Neural cell (in vitro differentiated cells): Measurements from ENCODE around the gene FAM228B. TPM values are rescaled to one million over a fixed set of nuclear protein-coding genes. Genes with fewer than 3 reads are reported as not detected.
A peak's percentile ranks its signal among the peaks of the same experiment; 100 is the strongest.

Experiments used
- H2AFZ ChIP-seq: fragments of 200-600, 300-800 bp; sonication (generic), shearing (Covaris generic); 2 replicates; pipeline ENCODE4 v1.6.0; 2014; ENCODE audit warnings: low read depth, mild to moderate bottlenecking, antibody characterized with exemption, low read length, moderate library complexity
- H3F3A ChIP-seq: fragments of 200-600 bp; shearing (Covaris generic); 2 replicates; pipeline ENCODE4 v1.6.1; 2016; ENCODE audit warnings: mild to moderate bottlenecking, moderate library complexity, mixed read lengths, antibody characterized with exemption, low read length; ENCODE audit not compliant: insufficient read depth, poor library complexity, severe bottlenecking
- H3K27ac ChIP-seq: fragments of 200-600, 300-800 bp; sonication (generic), shearing (Covaris generic); 2 replicates; pipeline ENCODE4 v1.5.1; 2014; ENCODE audit warnings: mild to moderate bottlenecking, low read length, moderate library complexity
- H3K27me3 ChIP-seq: fragments of 300-800, 200-600 bp; sonication (generic), shearing (Covaris generic); 2 replicates; pipeline ENCODE4 v1.6.0; 2014; ENCODE audit warnings: mild to moderate bottlenecking, low read depth, low read length, moderate library complexity; ENCODE audit not compliant: insufficient read depth
- H3K36me3 ChIP-seq: fragments of 300-800, 200-600 bp; sonication (generic), shearing (Covaris generic); 2 replicates; pipeline ENCODE4 v1.5.1; 2014; ENCODE audit warnings: mild to moderate bottlenecking, antibody characterized with exemption, low read length, moderate library complexity; ENCODE audit not compliant: insufficient read depth
- H3K4me2 ChIP-seq: fragments of 300-800, 200-600 bp; sonication (generic), shearing (Covaris generic); 2 replicates; pipeline ENCODE4 v1.6.0; 2014; ENCODE audit warnings: mild to moderate bottlenecking, low read length
- H3K4me3 ChIP-seq: fragments of 300-800, 200-600 bp; sonication (generic), shearing (Covaris generic); 2 replicates; pipeline ENCODE4 v1.5.1; 2014; ENCODE audit warnings: mild to moderate bottlenecking, low read length, moderate library complexity
- H3K79me2 ChIP-seq: fragments of 200-600 bp; shearing (Covaris generic); replicated peaks from 2 replicates; pipeline ENCODE4 v1.6.0; 2014; ENCODE audit warnings: mild to moderate bottlenecking, low read length, moderate library complexity; ENCODE audit not compliant: insufficient read depth
- H3K9ac ChIP-seq: fragments of 300-800, 200-600 bp; sonication (generic), shearing (Covaris generic); 2 replicates; pipeline ENCODE4 v1.6.1; 2016; ENCODE audit warnings: mild to moderate bottlenecking, low read length, mixed read lengths
- H3K9me2 ChIP-seq: fragments of 200-600 bp; shearing (Covaris generic); 2 replicates; pipeline ENCODE4 v1.6.1; 2016; ENCODE audit warnings: mild to moderate bottlenecking, low read length, mixed read lengths; ENCODE audit not compliant: insufficient read depth
- H3K9me3 ChIP-seq: fragments of 200-600, 300-800 bp; sonication (generic), shearing (Covaris generic); 2 replicates; pipeline ENCODE4 v1.6.1; 2016; ENCODE audit warnings: mild to moderate bottlenecking, mixed run types, low read length, moderate library complexity, mixed read lengths
- H4K20me1 ChIP-seq: fragments of 200-600 bp; shearing (Covaris generic); 2 replicates; pipeline ENCODE4 v1.6.1; 2016; ENCODE audit warnings: mild to moderate bottlenecking, mixed run types; ENCODE audit not compliant: insufficient read depth
- CTCF ChIP-seq: fragments of 450-650 bp; IDR thresholded peaks from 2 replicates; pipeline ENCODE4 v1.5.1; 2014; ENCODE audit warnings: antibody characterized with exemption, mild to moderate bottlenecking, moderate library complexity; ENCODE audit not compliant: poor library complexity, severe bottlenecking
- EP300 ChIP-seq: fragments of 450-650 bp; conservative IDR thresholded peaks from 2 replicates; pipeline ENCODE4 v1.6.1; 2014; ENCODE audit warnings: antibody characterized with exemption, mild to moderate bottlenecking, moderate library complexity; ENCODE audit not compliant: poor library complexity, severe bottlenecking
- EZH2 ChIP-seq: fragments of 200-600, 300-800 bp; shearing (Covaris generic), sonication (generic); IDR thresholded peaks from 2 replicates; pipeline ENCODE4 v1.6.1; 2014; ENCODE audit warnings: antibody characterized with exemption, low read length, borderline replicate concordance, mild to moderate bottlenecking; ENCODE audit not compliant: insufficient read depth, poor library complexity, severe bottlenecking
- MXI1 ChIP-seq: fragments of 450-650 bp; conservative IDR thresholded peaks from 2 replicates; pipeline ENCODE4 v1.6.1; 2014; ENCODE audit warnings: antibody characterized with exemption, mild to moderate bottlenecking; ENCODE audit not compliant: poor library complexity, severe bottlenecking
- POLR2AphosphoS5 ChIP-seq: IDR thresholded peaks from 2 replicates; pipeline ENCODE4 v1.6.1; 2012
- RAD21 ChIP-seq: fragments of 450-650 bp; conservative IDR thresholded peaks from 2 replicates; pipeline ENCODE4 v1.6.1; 2014; ENCODE audit warnings: antibody characterized with exemption, mild to moderate bottlenecking, moderate library complexity
- REST ChIP-seq: IDR thresholded peaks from 2 replicates; pipeline ENCODE4 v1.6.1; 2012; ENCODE audit warnings: borderline replicate concordance
- SMC3 ChIP-seq: fragments of 450-650 bp; conservative IDR thresholded peaks from 2 replicates; pipeline ENCODE4 v1.6.1; 2014; ENCODE audit warnings: antibody characterized with exemption, mild to moderate bottlenecking, moderate library complexity; ENCODE audit not compliant: poor library complexity
- TAF1 ChIP-seq: IDR thresholded peaks from 2 replicates; pipeline ENCODE4 v1.6.1; 2012; ENCODE audit warnings: low read depth
- polyA plus RNA-seq: library from polyadenylated mRNA; depleted of rRNA; stranded (reverse); fragments of >200 nt; gene quantifications from 2 replicates; pipeline ENCODE4 v1.2.3, GENCODE V29; 2014

FAM228B gene
- polyA plus RNA-seq, 1 donor from 2014 or later: 22.0 TPM

- Histone ChIP-seq H3K36me3 (no peaks in the 10 kb centered on the region), H4K20me1 (no peaks in the 10 kb centered on the region), H2AFZ (peak within 1 kb of the TSS; percentile 33), H3K9me2 (no peaks in the 10 kb centered on the region), H3K27ac (no peak within 1 kb of the TSS), H3K27me3 (no peaks in the 10 kb centered on the region), H3K9me3 (no peaks in the 10 kb centered on the region), H3K4me2 (no peak within 1 kb of the TSS), H3K4me3 (peak within 1 kb of the TSS; percentile 56), H3F3A (no peaks in the 10 kb centered on the region), H3K9ac (peak within 1 kb of the TSS; percentile 44), H3K79me2 (no peaks in the 10 kb centered on the region)
- peak; percentile 36 for TF ChIP-seq MXI1
- TF ChIP-seq RAD21: peak; percentile 69
- TF ChIP-seq SMC3: peak; percentile 75
- TF ChIP-seq CTCF: peak; percentile 87
- TF ChIP-seq TAF1: no peak
Observed at GRCh38 chr2:24084386-24085199, 38.7 kb upstream of the FAM228B start, which contains the start of gene TP53I3. Gene TP53I3, minus strand, starts transcription at chr2:24084834. Its CDS starts 508 bp downstream, at chr2:24084326.

GRCh38 chr2:24085200-24085489 lies 38.1 kb upstream of the FAM228B start:
- Histone ChIP-seq H4K20me1 (no peaks in the 10 kb centered on the region), H3K79me2 (no peaks in the 10 kb centered on the region), H3K27ac (no peak overlapping the region), H3K4me3 (peak overlapping the region; percentile 56), H2AFZ (no peak overlapping the region), H3F3A (no peaks in the 10 kb centered on the region), H3K9me3 (no peaks in the 10 kb centered on the region), H3K36me3 (no peaks in the 10 kb centered on the region), H3K27me3 (no peaks in the 10 kb centered on the region), H3K4me2 (no peak overlapping the region), H3K9me2 (no peaks in the 10 kb centered on the region), H3K9ac (no peak overlapping the region)
- no peak for TF ChIP-seq POLR2AphosphoS5
- no peak for TF ChIP-seq SMC3
- TF ChIP-seq EP300: no peak
- no peak for TF ChIP-seq EZH2
- TF ChIP-seq TAF1: no peak
- no peak for TF ChIP-seq MXI1
- TF ChIP-seq CTCF: no peak
- no peak for TF ChIP-seq RAD21
- no peak for TF ChIP-seq REST
